Activated T-cell treated with anti-CD3 and anti-CD28 coated beads for 48 hours (primary cell): ENCODE data around the gene MED12L.
"Not testable (repeated sequence)": the region's sequence is repeated elsewhere in the genome, so short reads cannot be mapped to it uniquely, and the experiment has no call there.

ENCODE experiments used
- DNase-seq: peaks from one replicate; pipeline ENCODE4 v3.0.0-alpha.2; 2020; ENCODE audit warnings: low read depth

Gene MED12L

DNA sequence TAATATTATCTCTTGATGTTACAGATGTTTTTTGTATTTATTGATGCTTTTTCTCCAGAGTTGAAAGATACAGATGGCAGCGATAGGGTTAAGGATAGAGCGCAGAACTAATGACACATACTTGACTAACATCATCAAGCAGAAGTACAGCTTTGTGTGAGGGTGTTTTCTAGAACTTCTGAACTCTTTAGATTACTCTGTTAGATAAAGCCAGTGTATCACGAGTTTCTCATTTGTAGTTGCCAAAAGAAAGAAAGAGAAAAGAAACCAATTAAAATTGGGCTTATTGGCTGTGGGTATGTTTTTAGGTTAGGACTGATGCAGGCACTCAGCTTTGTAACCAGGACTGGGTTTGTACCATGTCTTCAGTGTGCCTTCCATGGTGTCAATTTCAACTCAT lies 124.2 kb downstream of the MED12L start:
- DNase-seq, result no peak

DNA sequence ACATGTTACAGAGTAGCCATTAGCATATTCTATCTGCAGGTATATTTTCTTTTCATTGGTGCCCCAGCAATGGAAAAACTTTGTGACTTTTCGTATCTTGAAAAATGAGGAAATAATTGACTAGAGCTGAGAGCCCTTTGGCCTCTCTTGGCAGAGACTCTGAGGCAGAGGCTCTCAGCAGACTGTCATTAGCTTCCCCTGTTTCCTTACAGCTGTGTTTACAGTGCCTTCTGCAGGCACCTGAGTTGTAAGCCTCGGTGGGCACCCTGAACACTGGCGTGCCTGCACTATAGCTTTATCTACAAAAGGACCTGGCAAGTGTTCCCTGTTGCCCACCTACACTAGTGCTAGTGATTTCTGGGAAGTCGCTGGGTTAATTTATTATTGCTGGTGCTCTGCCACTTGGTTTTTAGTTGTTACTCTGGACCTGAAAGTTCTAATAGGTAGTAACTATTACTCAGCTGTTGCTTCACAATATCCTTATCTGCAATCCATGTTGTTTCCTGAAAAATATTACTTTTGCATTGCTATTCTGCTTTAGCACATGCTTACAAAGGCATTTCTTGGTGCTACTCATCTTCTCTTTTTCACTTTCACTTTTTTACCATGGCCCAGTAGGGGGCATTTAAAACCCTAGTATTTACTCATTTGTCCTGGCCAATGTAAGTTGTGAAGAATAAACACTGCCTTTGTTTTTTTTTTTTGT lies 125.4 kb downstream of the MED12L start:
- DNase-seq, result no peak

DNA sequence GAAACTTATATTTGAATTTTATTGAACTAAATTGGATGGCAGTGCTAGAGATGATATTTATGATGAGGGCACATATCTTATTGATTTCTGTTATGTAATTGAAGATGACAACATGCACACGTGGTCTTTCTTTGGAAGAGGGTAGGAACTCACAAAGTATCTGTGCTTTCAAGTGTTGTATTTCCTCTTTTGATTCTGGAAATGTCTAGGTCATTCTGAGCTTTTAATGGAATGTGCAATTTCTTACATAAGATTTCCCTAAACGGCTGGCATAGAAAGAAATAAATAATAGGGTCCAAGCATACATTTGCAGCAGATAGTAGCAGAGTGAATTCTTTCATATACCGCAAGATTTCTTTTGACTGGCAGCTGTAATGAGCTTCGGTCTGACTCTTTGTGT lies 127.7 kb downstream of the MED12L start:
- DNase-seq, result no peak

DNA sequence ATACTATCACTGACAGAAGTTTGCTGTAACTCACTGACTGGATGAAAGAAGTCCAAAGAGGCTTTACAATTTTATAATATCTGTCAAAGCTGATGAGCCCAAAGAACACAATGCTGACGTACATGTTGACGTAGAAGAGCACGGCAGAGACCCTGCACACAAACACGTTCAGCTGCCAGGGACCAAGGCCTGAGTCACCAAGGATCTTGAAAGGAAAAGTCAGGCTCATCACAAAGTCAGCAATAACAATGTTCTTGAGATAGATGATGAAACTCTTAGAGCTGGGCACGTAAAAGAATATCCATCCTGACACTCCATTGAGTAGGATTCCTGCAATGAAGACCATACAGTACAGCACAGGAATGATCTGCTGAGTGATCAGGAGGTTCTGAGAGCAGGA lies 128.4 kb downstream of the MED12L start:
- DNase-seq, result no peak

DNA sequence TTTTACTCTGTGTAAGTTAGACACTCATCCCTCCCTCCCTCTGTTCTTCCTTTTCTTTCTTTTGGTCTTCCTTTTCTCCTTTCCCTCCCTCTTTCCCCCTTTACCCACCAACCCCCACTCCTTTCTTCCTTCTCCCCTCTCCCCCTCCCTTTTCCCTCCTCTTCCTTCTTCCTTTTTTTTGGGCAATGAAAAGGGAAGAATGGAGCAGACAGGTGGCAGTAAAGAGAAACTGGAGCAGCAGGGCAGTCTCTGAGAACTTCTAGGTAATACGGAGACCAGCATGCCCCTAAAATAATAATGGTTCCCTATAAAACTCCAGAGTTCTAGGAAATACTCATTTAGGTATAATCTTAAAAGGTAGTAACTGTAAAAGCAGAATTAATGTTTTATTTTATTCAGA lies 129.0 kb downstream of the MED12L start:
- DNase-seq, result no peak

- DNase-seq, result no peak
Observed at GRCh38 chr3:151216641-151217607, 131.5 kb downstream of the MED12L start.

DNA sequence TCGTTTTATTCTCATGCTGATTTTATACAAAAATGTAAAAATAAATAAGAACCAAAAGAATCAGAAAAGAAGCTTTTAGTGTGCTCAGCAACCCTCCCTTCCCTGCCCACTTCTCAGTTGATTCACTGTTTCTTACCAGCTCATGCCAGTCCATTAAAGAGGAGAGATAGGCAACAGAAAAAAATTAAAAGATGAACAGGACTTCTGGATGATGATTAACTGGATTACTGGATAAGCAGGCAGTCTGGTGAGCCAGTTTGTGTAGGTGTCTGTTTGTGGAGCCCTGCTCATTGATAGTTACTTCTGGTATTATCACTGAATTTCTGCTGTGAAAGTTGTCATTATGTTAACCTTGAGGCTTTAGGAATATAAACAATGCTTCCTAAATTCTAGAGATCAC lies 132.7 kb downstream of the MED12L start:
- no peak for DNase-seq

DNA sequence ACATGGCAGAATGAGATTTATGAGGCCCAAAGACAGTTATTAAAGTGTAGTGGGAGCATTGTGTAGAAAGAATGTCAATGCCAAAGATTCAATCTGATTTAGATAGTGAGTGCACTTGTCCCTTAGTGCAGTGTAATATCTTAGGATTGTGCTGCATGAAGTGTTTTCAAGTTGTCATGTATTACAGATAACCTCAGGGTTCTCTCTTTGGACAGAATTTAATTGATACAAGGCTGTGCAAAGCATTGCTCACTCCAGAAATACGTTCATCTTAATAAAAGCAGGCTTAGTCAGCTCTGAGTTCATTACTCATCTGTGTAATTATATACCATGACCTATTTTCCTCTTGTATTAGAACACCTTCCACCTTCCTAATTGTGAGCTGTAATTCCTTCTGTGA lies 133.6 kb downstream of the MED12L start:
- no peak for DNase-seq

DNA sequence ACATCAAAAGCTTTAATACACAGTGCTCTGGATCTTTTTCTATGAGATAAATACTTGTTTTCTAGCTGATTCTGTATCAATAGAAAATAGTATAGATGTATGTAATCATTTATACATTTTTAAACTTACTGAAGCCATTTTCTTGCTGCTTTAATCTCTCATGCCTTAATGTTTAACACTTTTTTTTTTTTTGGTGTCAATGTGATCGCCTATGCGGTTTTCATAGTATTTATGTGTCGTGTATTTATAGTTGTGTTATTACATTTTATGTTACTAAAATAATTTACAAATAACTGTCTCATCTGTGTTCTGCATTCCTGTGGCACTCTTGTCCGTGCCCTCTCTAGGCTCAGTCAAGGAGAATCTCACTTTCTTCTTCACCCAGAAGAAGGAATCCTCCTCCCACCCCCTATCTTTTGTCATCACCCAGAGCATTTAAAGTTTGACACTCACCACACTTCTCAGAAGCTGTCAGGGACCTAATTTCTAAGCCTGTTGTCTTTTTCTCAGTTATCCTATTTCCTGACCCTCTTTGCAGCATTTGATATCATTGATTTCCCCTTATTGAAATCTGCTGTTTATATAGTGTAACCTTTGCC lies 138.9 kb downstream of the MED12L start:
- DNase-seq, result no peak

- DNase-seq, result no peak
Observed at GRCh38 chr3:151225040-151225975, 139.8 kb downstream of the MED12L start.

- DNase-seq, result no peak
Observed at GRCh38 chr3:151226088-151226563, 140.7 kb downstream of the MED12L start.

GRCh38 chr3:151226825-151227224 lies 141.4 kb downstream of the MED12L start:
- no peak for DNase-seq

DNA sequence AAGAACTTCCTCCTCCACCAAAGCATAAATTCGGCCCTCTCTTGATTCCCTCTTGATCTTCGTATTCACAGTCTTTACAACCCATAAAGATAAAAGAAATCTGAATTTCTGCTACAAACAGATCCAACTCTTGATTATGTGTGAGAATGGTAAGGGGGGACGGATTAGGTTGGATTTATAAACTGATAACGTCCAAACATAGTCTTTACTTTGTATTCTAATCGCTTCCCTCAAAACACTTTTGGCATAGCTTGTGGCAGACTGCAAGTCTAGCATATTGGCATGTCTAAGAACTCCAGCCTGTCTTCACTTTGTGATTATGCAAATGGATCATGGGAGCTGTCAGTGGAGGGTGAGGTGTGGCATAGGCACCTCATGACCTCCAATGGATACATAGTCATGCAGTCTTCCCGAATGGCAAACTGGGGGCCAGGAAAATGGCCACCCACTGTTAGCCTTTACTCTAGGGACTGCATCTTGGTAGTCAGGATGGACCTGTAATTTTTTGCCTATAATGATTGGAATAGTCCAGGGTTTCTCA lies 141.9 kb downstream of the MED12L start:
- no peak for DNase-seq

DNA sequence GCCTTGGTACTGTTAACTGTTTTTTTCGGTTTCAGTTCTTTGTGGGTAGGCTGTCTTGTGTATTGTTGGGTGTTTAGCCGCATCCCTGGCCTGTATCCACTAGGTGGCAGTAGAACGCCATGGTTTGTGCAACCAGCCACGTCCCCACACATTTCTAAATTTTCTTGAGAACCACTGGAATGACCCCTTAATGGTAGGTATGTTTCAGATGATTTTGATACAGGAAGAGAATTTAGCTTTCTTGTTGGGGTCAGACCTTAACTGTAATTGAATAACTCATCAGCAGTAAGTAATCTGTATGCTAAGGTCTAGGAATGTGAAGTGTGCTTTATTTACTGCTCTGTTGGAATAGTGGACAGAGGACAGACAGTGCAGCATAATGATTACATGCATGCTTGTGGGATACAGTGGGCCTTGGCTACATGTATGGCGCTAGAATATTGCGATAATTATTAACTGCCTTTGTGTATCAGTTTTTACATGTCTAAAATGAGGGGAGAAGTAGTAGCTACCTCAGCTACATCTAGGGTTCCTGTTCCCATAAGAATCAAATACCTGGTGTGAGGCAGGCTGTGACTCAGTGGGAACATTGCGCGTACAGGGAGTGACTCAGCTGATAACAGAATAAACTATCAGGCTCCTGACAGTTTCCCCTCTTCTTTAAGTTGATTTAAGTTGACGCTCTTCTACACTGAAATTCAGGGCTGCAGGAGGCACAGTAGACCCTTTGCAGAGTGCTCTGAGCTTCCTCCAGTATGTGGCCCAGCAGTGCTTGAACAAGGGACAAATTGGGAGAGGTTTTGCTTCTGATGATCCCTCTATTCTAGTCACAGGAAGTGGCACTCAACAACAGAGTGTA lies 142.6 kb downstream of the MED12L start:
- DNase-seq, result peak; percentile 66

- no peak for DNase-seq
Observed at GRCh38 chr3:151228666-151229040, 143.2 kb downstream of the MED12L start.

GRCh38 chr3:151230646-151231045 lies 145.2 kb downstream of the MED12L start:
- DNase-seq, result no peak

- not testable (repeated sequence) for DNase-seq
Observed at GRCh38 chr3:151232403-151232802, 146.9 kb downstream of the MED12L start.

- no peak for DNase-seq
Observed at GRCh38 chr3:151232991-151233390, 147.5 kb downstream of the MED12L start.

GRCh38 chr3:151234825-151235224 lies 149.4 kb downstream of the MED12L start:
- DNase-seq, result no peak

DNA sequence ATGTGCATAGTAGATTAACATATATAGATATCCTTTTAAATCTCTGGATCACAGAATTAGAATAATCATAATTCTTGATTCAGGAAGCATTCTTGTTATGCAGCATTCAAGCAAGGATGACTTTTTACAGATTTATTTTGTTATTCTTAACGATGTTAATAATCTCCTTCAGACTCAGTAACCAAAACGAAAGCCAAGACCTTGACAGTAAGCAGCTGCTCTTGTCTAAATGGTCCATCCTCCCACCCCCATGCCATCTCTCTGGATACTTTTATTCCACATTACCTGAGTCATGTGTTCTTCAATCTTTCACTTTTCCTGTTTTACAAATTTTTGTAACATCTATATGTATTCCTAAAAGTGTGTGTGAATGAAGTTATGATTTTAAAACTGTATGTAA lies 150.9 kb downstream of the MED12L start:
- no peak for DNase-seq
